HepG2 (cell line): ENCODE results near the gene IYD. TPM values are rescaled to one million over a fixed set of nuclear protein-coding genes. Genes with fewer than 3 reads are reported as not detected.

Source experiments
- ATRX ChIP-seq: sonication (generic); formaldehyde crosslinking; IDR thresholded peaks from 2 replicates; pipeline ENCODE4 v1.4.0; 2020; ENCODE audit warnings: missing genetic modification reagents, borderline replicate concordance
- CHD2 ChIP-seq: IDR thresholded peaks from 2 replicates; pipeline ENCODE4 v1.6.1; 2011; ENCODE audit warnings: low read depth, low read length, improper control_type of control experiment
- HOXA5 ChIP-seq: sonication (generic); formaldehyde crosslinking; IDR thresholded peaks from 2 replicates; pipeline ENCODE4 v1.4.0; 2020; ENCODE audit warnings: missing genetic modification reagents
- JUND ChIP-seq: sonication (generic); formaldehyde crosslinking; IDR thresholded peaks from 2 replicates; pipeline ENCODE4 v1.8.0; 2022; ENCODE audit warnings: mild to moderate bottlenecking, missing genetic modification reagents
- MTA3 ChIP-seq: sonication (generic); formaldehyde crosslinking; IDR thresholded peaks from 2 replicates; pipeline ENCODE4 v1.4.0; 2020; ENCODE audit warnings: missing genetic modification reagents
- POGZ ChIP-seq: sonication (generic); formaldehyde crosslinking; IDR thresholded peaks from 2 replicates; pipeline ENCODE4 v1.4.0; 2020; ENCODE audit warnings: mild to moderate bottlenecking, missing genetic modification reagents
- RELA ChIP-seq: sonication (generic); formaldehyde crosslinking; IDR thresholded peaks from 2 replicates; pipeline ENCODE4 v1.4.0; 2020; ENCODE audit warnings: missing genetic modification reagents
- SMYD3 ChIP-seq: sonication (generic); formaldehyde crosslinking; IDR thresholded peaks from 2 replicates; pipeline ENCODE4 v1.8.1; 2023; ENCODE audit warnings: mild to moderate bottlenecking, missing genetic modification reagents
- TP53 ChIP-seq: sonication (generic); formaldehyde crosslinking; conservative IDR thresholded peaks from 2 replicates; pipeline ENCODE4 v1.4.0; 2020; ENCODE audit warnings: missing genetic modification reagents
- ZNF343 ChIP-seq: sonication (generic); formaldehyde crosslinking; IDR thresholded peaks from 2 replicates; pipeline ENCODE4 v1.4.0; 2020; ENCODE audit warnings: mild to moderate bottlenecking, missing genetic modification reagents
- ZNF788 ChIP-seq: sonication (generic); formaldehyde crosslinking; IDR thresholded peaks from 2 replicates; pipeline ENCODE4 v1.5.0; 2020; ENCODE audit warnings: mild to moderate bottlenecking, missing genetic modification reagents, borderline replicate concordance
- ZNF839 ChIP-seq: sonication (generic); formaldehyde crosslinking; IDR thresholded peaks from 2 replicates; pipeline ENCODE4 v1.4.0; 2020; ENCODE audit warnings: missing genetic modification reagents, mild to moderate bottlenecking, borderline replicate concordance
- ZNF879 ChIP-seq: sonication (generic); formaldehyde crosslinking; IDR thresholded peaks from 2 replicates; pipeline ENCODE4 v1.8.1; 2023; ENCODE audit warnings: missing genetic modification reagents
- ZSCAN22 ChIP-seq: sonication (generic); formaldehyde crosslinking; IDR thresholded peaks from 2 replicates; pipeline ENCODE4 v1.4.0; 2020; ENCODE audit warnings: mild to moderate bottlenecking, missing genetic modification reagents
- polyA plus RNA-seq, 8 experiments: library from polyadenylated mRNA; depleted of rRNA in 3 of 8; stranded (reverse) in 7 of 8; unstranded in 1 of 8; fragments of >200 nt; fragmentation: Illumina TruSeq in 4 of 8; extraction: Trizol in 4 of 8; gene quantifications; 2 replicates each; pipeline versions ENCODE4 v1.2.1 to v1.2.3, GENCODE V29; 2011 to 2016; ENCODE audit warnings: low read depth in 4 of 8, missing spikeins in 1 of 8, mixed read lengths in 1 of 8; ENCODE audit not compliant: insufficient read depth in 1 of 8
- total RNA-seq, 5 experiments: library from RNA; depleted of rRNA; stranded (reverse); fragments of >200 nt; fragmentation: Illumina TruSeq; extraction: Trizol; gene quantifications; 2 replicates each; pipeline ENCODE4 v1.2.3, GENCODE V29; 2016; ENCODE audit warnings: low read depth in 1 of 5
- TF ChIP-seq, protein P1 (sequence below): sonication (generic); formaldehyde crosslinking; IDR thresholded peaks from 2 replicates; pipeline ENCODE4 v1.4.0; 2020; ENCODE audit warnings: missing genetic modification reagents, borderline replicate concordance
- TF ChIP-seq, protein P2 (sequence below): IDR thresholded peaks from 2 replicates; pipeline ENCODE4 v1.6.1; 2016; ENCODE audit warnings: missing compliant biosample characterization, missing genetic modification reagents, borderline replicate concordance
- TF ChIP-seq, protein P3 (sequence below): IDR thresholded peaks from 2 replicates; pipeline ENCODE4 v1.6.1; 2012; ENCODE audit warnings: inconsistent platforms
- TF ChIP-seq, protein P4 (sequence below): sonication (generic); formaldehyde crosslinking; IDR thresholded peaks from 2 replicates; pipeline ENCODE4 v1.4.0; 2020; ENCODE audit warnings: missing genetic modification reagents
- TF ChIP-seq, protein P5 (sequence below): sonication (generic); formaldehyde crosslinking; IDR thresholded peaks from 2 replicates; pipeline ENCODE4 v1.4.0; 2020; ENCODE audit warnings: mild to moderate bottlenecking, missing genetic modification reagents, borderline replicate concordance
- TF ChIP-seq, protein P6 (sequence below): IDR thresholded peaks from 2 replicates; pipeline ENCODE4 v1.6.1; 2012; ENCODE audit warnings: low read depth, low read length, improper control_type of control experiment

Gene IYD
- total and polyA plus RNA-seq, 2 of the 13 experiments (the other 11 are each of a cell fraction or from before 2014, with no cell fraction given) = 0.01 to 0.46 TPM

DNA sequence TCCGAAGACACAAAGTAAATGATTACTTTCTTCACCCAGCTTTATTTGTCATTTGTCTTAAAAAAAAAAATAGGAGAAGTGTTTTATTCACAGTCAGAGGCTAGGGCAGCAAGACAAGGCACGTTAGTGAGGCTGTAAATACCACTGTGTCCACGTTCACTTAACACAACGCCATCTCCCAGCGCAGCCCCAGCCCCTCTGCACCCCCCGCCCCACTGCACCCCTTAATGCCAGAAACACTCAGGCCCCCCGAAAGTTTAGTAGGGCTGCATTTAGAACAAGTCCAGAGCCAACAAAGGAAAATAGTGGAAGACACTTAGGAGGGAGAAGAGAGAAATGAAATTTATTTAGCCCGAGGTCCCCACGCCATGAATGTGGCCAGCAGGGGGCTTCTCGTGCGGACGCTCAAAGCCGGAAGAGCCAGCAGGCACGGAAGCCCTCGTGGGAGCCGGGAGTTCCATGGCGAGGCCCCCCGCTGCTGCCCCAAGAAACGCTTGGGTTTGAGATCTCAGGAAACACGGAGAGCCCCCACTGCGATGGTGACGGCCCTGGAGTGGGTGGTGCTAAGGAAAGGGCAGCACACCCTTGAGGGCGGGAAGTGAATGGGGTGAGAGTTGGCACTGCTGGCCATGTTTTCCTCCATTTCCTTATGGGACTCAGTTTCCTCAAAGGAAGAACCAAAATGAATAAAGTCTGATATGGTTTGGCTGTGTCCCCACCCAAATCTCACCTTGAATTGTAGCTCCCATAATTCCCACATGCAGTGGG lies 50.2 kb downstream of the IYD start (continued):
- TF ChIP-seq, protein P1, sequence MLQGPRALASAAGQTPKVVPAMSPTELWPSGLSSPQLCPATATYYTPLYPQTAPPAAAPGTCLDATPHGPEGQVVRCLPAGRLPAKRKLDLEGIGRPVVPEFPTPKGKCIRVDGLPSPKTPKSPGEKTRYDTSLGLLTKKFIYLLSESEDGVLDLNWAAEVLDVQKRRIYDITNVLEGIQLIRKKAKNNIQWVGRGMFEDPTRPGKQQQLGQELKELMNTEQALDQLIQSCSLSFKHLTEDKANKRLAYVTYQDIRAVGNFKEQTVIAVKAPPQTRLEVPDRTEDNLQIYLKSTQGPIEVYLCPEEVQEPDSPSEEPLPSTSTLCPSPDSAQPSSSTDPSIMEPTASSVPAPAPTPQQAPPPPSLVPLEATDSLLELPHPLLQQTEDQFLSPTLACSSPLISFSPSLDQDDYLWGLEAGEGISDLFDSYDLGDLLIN (CRISPR knock-in tag) = peak; percentile 36; the same call in 1 of the 2 replicates
- TF ChIP-seq ZNF788 (CRISPR knock-in tag) (peak; percentile 43; the same call in 1 of the 2 replicates), ZNF879 (no peak), ZSCAN22 (CRISPR knock-in tag) (no peak), RELA (no peak), ZNF343 (no peak), SMYD3 (CRISPR knock-in tag) (no peak), ZNF839 (CRISPR knock-in tag) (no peak), HOXA5 (0 out of 2 replicates have a peak, but pooled peaks have one; percentile 45), ATRX (CRISPR knock-in tag) (no peak), POGZ (peak; percentile 16; the same call in 1 of the 2 replicates), JUND (CRISPR knock-in tag) (no peak), MTA3 (CRISPR knock-in tag) (no peak), CHD2 (no peak), TP53 (CRISPR knock-in tag) (no peak)
- TF ChIP-seq, protein P2, sequence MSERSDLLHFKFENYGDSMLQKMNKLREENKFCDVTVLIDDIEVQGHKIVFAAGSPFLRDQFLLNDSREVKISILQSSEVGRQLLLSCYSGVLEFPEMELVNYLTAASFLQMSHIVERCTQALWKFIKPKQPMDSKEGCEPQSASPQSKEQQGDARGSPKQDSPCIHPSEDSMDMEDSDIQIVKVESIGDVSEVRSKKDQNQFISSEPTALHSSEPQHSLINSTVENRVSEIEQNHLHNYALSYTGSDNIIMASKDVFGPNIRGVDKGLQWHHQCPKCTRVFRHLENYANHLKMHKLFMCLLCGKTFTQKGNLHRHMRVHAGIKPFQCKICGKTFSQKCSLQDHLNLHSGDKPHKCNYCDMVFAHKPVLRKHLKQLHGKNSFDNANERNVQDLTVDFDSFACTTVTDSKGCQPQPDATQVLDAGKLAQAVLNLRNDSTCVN = no peak
- TF ChIP-seq, protein P3, sequence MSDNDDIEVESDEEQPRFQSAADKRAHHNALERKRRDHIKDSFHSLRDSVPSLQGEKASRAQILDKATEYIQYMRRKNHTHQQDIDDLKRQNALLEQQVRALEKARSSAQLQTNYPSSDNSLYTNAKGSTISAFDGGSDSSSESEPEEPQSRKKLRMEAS = peak; percentile 88
- TF ChIP-seq, protein P4, sequence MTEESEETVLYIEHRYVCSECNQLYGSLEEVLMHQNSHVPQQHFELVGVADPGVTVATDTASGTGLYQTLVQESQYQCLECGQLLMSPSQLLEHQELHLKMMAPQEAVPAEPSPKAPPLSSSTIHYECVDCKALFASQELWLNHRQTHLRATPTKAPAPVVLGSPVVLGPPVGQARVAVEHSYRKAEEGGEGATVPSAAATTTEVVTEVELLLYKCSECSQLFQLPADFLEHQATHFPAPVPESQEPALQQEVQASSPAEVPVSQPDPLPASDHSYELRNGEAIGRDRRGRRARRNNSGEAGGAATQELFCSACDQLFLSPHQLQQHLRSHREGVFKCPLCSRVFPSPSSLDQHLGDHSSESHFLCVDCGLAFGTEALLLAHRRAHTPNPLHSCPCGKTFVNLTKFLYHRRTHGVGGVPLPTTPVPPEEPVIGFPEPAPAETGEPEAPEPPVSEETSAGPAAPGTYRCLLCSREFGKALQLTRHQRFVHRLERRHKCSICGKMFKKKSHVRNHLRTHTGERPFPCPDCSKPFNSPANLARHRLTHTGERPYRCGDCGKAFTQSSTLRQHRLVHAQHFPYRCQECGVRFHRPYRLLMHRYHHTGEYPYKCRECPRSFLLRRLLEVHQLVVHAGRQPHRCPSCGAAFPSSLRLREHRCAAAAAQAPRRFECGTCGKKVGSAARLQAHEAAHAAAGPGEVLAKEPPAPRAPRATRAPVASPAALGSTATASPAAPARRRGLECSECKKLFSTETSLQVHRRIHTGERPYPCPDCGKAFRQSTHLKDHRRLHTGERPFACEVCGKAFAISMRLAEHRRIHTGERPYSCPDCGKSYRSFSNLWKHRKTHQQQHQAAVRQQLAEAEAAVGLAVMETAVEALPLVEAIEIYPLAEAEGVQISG (CRISPR knock-in tag) = peak; percentile 48; the same call in 1 of the 2 replicates
- TF ChIP-seq, protein P5, sequence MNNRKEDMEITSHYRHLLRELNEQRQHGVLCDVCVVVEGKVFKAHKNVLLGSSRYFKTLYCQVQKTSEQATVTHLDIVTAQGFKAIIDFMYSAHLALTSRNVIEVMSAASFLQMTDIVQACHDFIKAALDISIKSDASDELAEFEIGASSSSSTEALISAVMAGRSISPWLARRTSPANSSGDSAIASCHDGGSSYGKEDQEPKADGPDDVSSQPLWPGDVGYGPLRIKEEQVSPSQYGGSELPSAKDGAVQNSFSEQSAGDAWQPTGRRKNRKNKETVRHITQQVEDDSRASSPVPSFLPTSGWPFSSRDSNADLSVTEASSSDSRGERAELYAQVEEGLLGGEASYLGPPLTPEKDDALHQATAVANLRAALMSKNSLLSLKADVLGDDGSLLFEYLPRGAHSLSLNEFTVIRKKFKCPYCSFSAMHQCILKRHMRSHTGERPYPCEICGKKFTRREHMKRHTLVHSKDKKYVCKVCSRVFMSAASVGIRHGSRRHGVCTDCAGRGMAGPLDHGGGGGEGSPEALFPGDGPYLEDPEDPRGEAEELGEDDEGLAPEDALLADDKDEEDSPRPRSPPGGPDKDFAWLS (CRISPR knock-in tag) = no peak
- TF ChIP-seq, protein P6, sequence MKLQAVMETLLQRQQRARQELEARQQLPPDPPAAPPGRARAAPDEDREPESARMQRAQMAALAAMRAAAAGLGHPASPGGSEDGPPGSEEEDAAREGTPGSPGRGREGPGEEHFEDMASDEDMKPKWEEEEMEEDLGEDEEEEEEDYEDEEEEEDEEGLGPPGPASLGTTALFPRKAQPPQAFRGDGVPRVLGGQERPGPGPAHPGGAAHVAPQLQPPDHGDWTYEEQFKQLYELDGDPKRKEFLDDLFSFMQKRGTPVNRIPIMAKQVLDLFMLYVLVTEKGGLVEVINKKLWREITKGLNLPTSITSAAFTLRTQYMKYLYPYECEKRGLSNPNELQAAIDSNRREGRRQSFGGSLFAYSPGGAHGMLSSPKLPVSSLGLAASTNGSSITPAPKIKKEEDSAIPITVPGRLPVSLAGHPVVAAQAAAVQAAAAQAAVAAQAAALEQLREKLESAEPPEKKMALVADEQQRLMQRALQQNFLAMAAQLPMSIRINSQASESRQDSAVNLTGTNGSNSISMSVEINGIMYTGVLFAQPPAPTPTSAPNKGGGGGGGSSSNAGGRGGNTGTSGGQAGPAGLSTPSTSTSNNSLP = no peak
